Measurements from ENCODE around the gene SLC47A1. TPM values are rescaled to one million over a fixed set of nuclear protein-coding genes. Genes with fewer than 3 reads are reported as not detected.
A peak's percentile ranks its signal among the peaks of the same experiment; 100 is the strongest.
"Not testable (repeated sequence)": the region's sequence is repeated elsewhere in the genome, so short reads cannot be mapped to it uniquely, and the experiment has no call there.

SLC47A1 gene
- total RNA-seq, 1 donor = 1.1 TPM

- Histone ChIP-seq H3K4me1 (ENCODE audit: insufficient read depth, low read length) (no peaks in the 10 kb centered on the region), H3K79me2 (ENCODE audit: insufficient read depth, low read length) (no peaks in the 10 kb centered on the region), H3K9me3 (ENCODE audit: low read depth, low read length) (no peaks in the 10 kb centered on the region), H3K27ac (ENCODE audit: low read depth, low read length) (no peak overlapping the region), H3K36me3 (ENCODE audit: insufficient read depth, low read length) (no peaks in the 10 kb centered on the region), H3K4me3 (ENCODE audit: insufficient read depth, low read length) (peak overlapping the region; percentile 29), H3K4me2 (ENCODE audit: insufficient read depth, low read length) (peak overlapping the region; percentile 68), H2AFZ (ENCODE audit: low read length) (peak overlapping the region; percentile 28), H4K20me1 (ENCODE audit: insufficient read depth, low read length) (no peaks in the 10 kb centered on the region), H3K27me3 (ENCODE audit: insufficient read depth, low read length) (no peaks in the 10 kb centered on the region)
- peak; percentile 80 for DNase-seq (ENCODE audit: insufficient read length, low spot score, missing footprints)
- peak; percentile 98 for TF ChIP-seq CTCF (IDR thresholded peaks at IDR 0.05; ENCODE audit: extremely low read depth, low read depth, low read length)
Observed at GRCh38 chr17:19513897-19514488, 19.7 kb upstream of the SLC47A1 start.

GRCh38 chr17:19517699-19518098 is 16.0 kb upstream of the SLC47A1 start:
- H4K20me1 ChIP-seq (ENCODE audit: insufficient read depth, low read length) = no peaks in the 10 kb centered on the region
- H3K4me1 ChIP-seq (ENCODE audit: insufficient read depth, low read length) = no peaks in the 10 kb centered on the region
- no peak overlapping the region for H3K27ac ChIP-seq (ENCODE audit: low read depth, low read length)
- H3K27me3 ChIP-seq (ENCODE audit: insufficient read depth, low read length) = no peaks in the 10 kb centered on the region
- H3K36me3 ChIP-seq (ENCODE audit: insufficient read depth, low read length) = no peaks in the 10 kb centered on the region
- H3K9me3 ChIP-seq (ENCODE audit: low read depth, low read length) = no peaks in the 10 kb centered on the region
- H3K4me2 ChIP-seq (ENCODE audit: insufficient read depth, low read length) = no peak overlapping the region
- H2AFZ ChIP-seq (ENCODE audit: low read length) = no peak overlapping the region
- H3K79me2 ChIP-seq (ENCODE audit: insufficient read depth, low read length) = no peaks in the 10 kb centered on the region
- no peak for TF ChIP-seq CTCF (IDR thresholded peaks at IDR 0.05; ENCODE audit: extremely low read depth, low read depth, low read length)
- no peak for DNase-seq (ENCODE audit: insufficient read length, low spot score, missing footprints)
- H3K4me3 ChIP-seq (ENCODE audit: insufficient read depth, low read length) = no peak overlapping the region

- not testable (repeated sequence) for H3K27ac ChIP-seq (ENCODE audit: low read depth, low read length); H3K9me3 ChIP-seq (ENCODE audit: low read depth, low read length); H3K4me2 ChIP-seq (ENCODE audit: insufficient read depth, low read length); H3K4me3 ChIP-seq (ENCODE audit: insufficient read depth, low read length); DNase-seq (ENCODE audit: insufficient read length, low spot score, missing footprints); H3K36me3 ChIP-seq (ENCODE audit: insufficient read depth, low read length); H4K20me1 ChIP-seq (ENCODE audit: insufficient read depth, low read length); H3K79me2 ChIP-seq (ENCODE audit: insufficient read depth, low read length); H2AFZ ChIP-seq (ENCODE audit: low read length); H3K4me1 ChIP-seq (ENCODE audit: insufficient read depth, low read length)
- peaks cover 12% of the 10 kb centered on the region for H3K27me3 ChIP-seq (ENCODE audit: insufficient read depth, low read length)
Observed at GRCh38 chr17:19519388-19520291, 14.0 kb upstream of the SLC47A1 start.

GRCh38 chr17:19520641-19521040 is 13.0 kb upstream of the SLC47A1 start:
- Histone ChIP-seq H3K4me3 (ENCODE audit: insufficient read depth, low read length) (no peak overlapping the region), H3K4me2 (ENCODE audit: insufficient read depth, low read length) (no peak overlapping the region), H3K79me2 (ENCODE audit: insufficient read depth, low read length) (no peaks in the 10 kb centered on the region), H2AFZ (ENCODE audit: low read length) (no peak overlapping the region), H3K9me3 (ENCODE audit: low read depth, low read length) (no peaks in the 10 kb centered on the region), H3K36me3 (ENCODE audit: insufficient read depth, low read length) (no peaks in the 10 kb centered on the region), H3K27me3 (ENCODE audit: insufficient read depth, low read length) (peaks cover 15% of the 10 kb centered on the region), H4K20me1 (ENCODE audit: insufficient read depth, low read length) (no peaks in the 10 kb centered on the region), H3K4me1 (ENCODE audit: insufficient read depth, low read length) (no peaks in the 10 kb centered on the region), H3K27ac (ENCODE audit: low read depth, low read length) (no peak overlapping the region)
- no peak for TF ChIP-seq CTCF (IDR thresholded peaks at IDR 0.05; ENCODE audit: extremely low read depth, low read depth, low read length)
- no peak for DNase-seq (ENCODE audit: insufficient read length, low spot score, missing footprints)

Data from osteoblast (primary cell).